Keratinocyte (primary cell): ENCODE results near the gene CTCFL. TPM values are rescaled to one million over a fixed set of nuclear protein-coding genes. Genes with fewer than 3 reads are reported as not detected.

Experiments used
- DNase-seq: peaks from one replicate; pipeline ENCODE4 v3.0.0-alpha.2; 2011; ENCODE audit warnings: low read depth, missing footprints, low spot score
- FAIRE-seq: peaks from 2 replicates; lab custom pipeline; 2011; peaks lifted over from hg19 to GRCh38; lab: Jason Lieb, UNC
- H2AFZ ChIP-seq: 2 replicates; pipeline ENCODE4 v1.6.0; 2012; ENCODE audit warnings: low read length, control low read depth, inconsistent platforms; ENCODE audit not compliant: control insufficient read depth
- H3K27ac ChIP-seq: 2 replicates; pipeline ENCODE4 v1.5.1; 2011; ENCODE audit warnings: low read length; ENCODE audit not compliant: control insufficient read depth, insufficient read depth
- H3K27me3 ChIP-seq: 3 replicates; pipeline ENCODE4 v1.6.0; 2011; ENCODE audit warnings: low read length; ENCODE audit not compliant: control insufficient read depth, insufficient read depth; ENCODE audit errors: extremely low read depth
- H3K36me3 ChIP-seq, 2 experiments: 2 replicates in 1 of 2; 3 replicates in 1 of 2; pipeline ENCODE4 v1.5.1; 2011; ENCODE audit warnings: low read length in 2 of 2, mild to moderate bottlenecking in 1 of 2; ENCODE audit not compliant: control insufficient read depth in 2 of 2, insufficient read depth in 2 of 2; ENCODE audit errors: extremely low read depth in 1 of 2
- H3K4me1 ChIP-seq: 3 replicates; pipeline ENCODE4 v1.5.1; 2011; ENCODE audit warnings: low read length; ENCODE audit not compliant: control insufficient read depth, insufficient read depth; ENCODE audit errors: extremely low read depth
- H3K4me2 ChIP-seq: 3 replicates; pipeline ENCODE4 v1.6.0; 2011; ENCODE audit warnings: low read depth, low read length; ENCODE audit not compliant: control insufficient read depth, insufficient read depth; ENCODE audit errors: extremely low read depth
- H3K4me3 ChIP-seq, 3 experiments: fragments of 200-600 bp in 1 of 3; sonication (generic) in 1 of 3; 2 replicates in 2 of 3; 3 replicates in 1 of 3; pipeline ENCODE4 v1.5.1; 2011 to 2016; ENCODE audit warnings: low read length in 3 of 3, mild to moderate bottlenecking in 3 of 3, control low read depth in 2 of 3, inconsistent platforms in 1 of 3, low read depth in 1 of 3, mixed read lengths in 1 of 3, mixed run types in 1 of 3, moderate library complexity in 1 of 3; ENCODE audit not compliant: control insufficient read depth in 2 of 3, insufficient read depth in 2 of 3; ENCODE audit errors: extremely low read depth in 1 of 3
- H3K79me2 ChIP-seq: 2 replicates; pipeline ENCODE4 v1.6.0; 2012; ENCODE audit warnings: low read length; ENCODE audit not compliant: control insufficient read depth, insufficient read depth
- H3K9ac ChIP-seq: 3 replicates; pipeline ENCODE4 v1.6.0; 2011; ENCODE audit warnings: low read length; ENCODE audit not compliant: control insufficient read depth, insufficient read depth; ENCODE audit errors: extremely low read depth
- H3K9me1 ChIP-seq: 3 replicates; pipeline ENCODE4 v1.6.0; 2011; ENCODE audit warnings: low read length; ENCODE audit not compliant: control insufficient read depth, insufficient read depth; ENCODE audit errors: extremely low read depth
- H3K9me3 ChIP-seq: 2 replicates; pipeline ENCODE4 v1.5.1; 2012; ENCODE audit warnings: low read depth, low read length; ENCODE audit not compliant: control insufficient read depth
- H4K20me1 ChIP-seq: 3 replicates; pipeline ENCODE4 v1.6.0; 2011; ENCODE audit warnings: low read length; ENCODE audit not compliant: control insufficient read depth, insufficient read depth; ENCODE audit errors: extremely low read depth
- CTCF ChIP-seq, 3 experiments: IDR thresholded peaks in 1 of 3; conservative IDR thresholded peaks in 1 of 3; optimal IDR thresholded peaks in 1 of 3; 2 replicates in 2 of 3; 3 replicates in 1 of 3; pipeline versions ENCODE3 to v1.5.1; 2011; ENCODE audit warnings: low read length in 3 of 3, mild to moderate bottlenecking in 3 of 3, moderate library complexity in 2 of 3, control low read depth in 1 of 3, inconsistent platforms in 1 of 3; ENCODE audit not compliant: insufficient read depth in 2 of 3; ENCODE audit errors: extremely low read depth in 1 of 3
- EZH2 ChIP-seq: IDR thresholded peaks from one replicate; pipeline ENCODE4 v1.6.1; 2012; ENCODE audit warnings: inconsistent platforms, mild to moderate bottlenecking, low read length, moderate library complexity
- dilution Hi-C: fragments of 300-500 bp; cut with MboI; formaldehyde crosslinking; loops from one replicate; pipeline ENCODE4 v1.7.0; 2020; ENCODE audit warnings: low sequenced_read_pairs; ENCODE audit not compliant: extremely low pct_ligation_motif_present
- polyA plus RNA-seq, 5 experiments: library from polyadenylated mRNA; depleted of rRNA in 3 of 5; stranded (reverse) in 3 of 5; stranded (forward) in 1 of 5; unstranded in 1 of 5; fragments of >200 nt; gene quantifications; 1 replicate in 1 of 5; 2 replicates in 3 of 5; 3 replicates in 1 of 5; pipeline versions ENCODE4 v1.2.1 to v1.2.3, GENCODE V29; 2011 to 2012; ENCODE audit warnings: missing spikeins in 2 of 5, low read depth in 1 of 5, low replicate concordance in 1 of 5

CTCFL gene
- polyA plus RNA-seq, 1 donor (not counting 4 experiments of a cell fraction or from before 2014, with no cell fraction given) = not detected

GRCh38 chr20:57544838-57545564 lies 20.1 kb upstream of the CTCFL start:
- Histone ChIP-seq H3K9ac (no peak overlapping the region), H3K4me2 (no peak overlapping the region), H3K4me1 (no peaks in the 10 kb centered on the region), H4K20me1 (no peaks in the 10 kb centered on the region), H3K9me1 (no peaks in the 10 kb centered on the region), H3K27ac (no peak overlapping the region), H3K9me3 (no peaks in the 10 kb centered on the region), H3K36me3 (no peaks in the 10 kb centered on the region), H3K27me3 (peaks cover 53% of the 10 kb centered on the region), H2AFZ (no peak overlapping the region), H3K79me2 (no peaks in the 10 kb centered on the region), H3K4me3 (no peak overlapping the region)
- DNase-seq = no peak
- dilution Hi-C loops = no loop called here
- FAIRE-seq = no peak
- TF ChIP-seq EZH2 = no peak
- no peak for TF ChIP-seq CTCF (optimal IDR thresholded peaks at IDR 0.05 in 1 of 3, IDR thresholded peaks at IDR 0.05 in 1 of 3, conservative IDR thresholded peaks at IDR 0.05 in 1 of 3; ENCODE audit: extremely low read depth in 1 of 3, insufficient read depth in 2 of 3, low read length in 3 of 3)

- no peaks in the 10 kb centered on the region for H3K9me3 ChIP-seq
- H3K36me3 ChIP-seq = no peaks in the 10 kb centered on the region
- H3K9ac ChIP-seq = no peak overlapping the region
- dilution Hi-C loops = no loop called here
- no peaks in the 10 kb centered on the region for H3K4me1 ChIP-seq
- H2AFZ ChIP-seq = no peak overlapping the region
- FAIRE-seq (no peak), DNase-seq (no peak)
- H3K9me1 ChIP-seq = no peaks in the 10 kb centered on the region
- no peak overlapping the region for H3K4me3 ChIP-seq
- H3K4me2 ChIP-seq = no peak overlapping the region
- H3K27me3 ChIP-seq = peaks cover 52% of the 10 kb centered on the region
- no peak for TF ChIP-seq CTCF (optimal IDR thresholded peaks at IDR 0.05 in 1 of 3, IDR thresholded peaks at IDR 0.05 in 1 of 3, conservative IDR thresholded peaks at IDR 0.05 in 1 of 3; ENCODE audit: extremely low read depth in 1 of 3, insufficient read depth in 2 of 3, low read length in 3 of 3)
- no peak for TF ChIP-seq EZH2
- no peaks in the 10 kb centered on the region for H3K79me2 ChIP-seq
- H3K27ac ChIP-seq = no peak overlapping the region
- no peaks in the 10 kb centered on the region for H4K20me1 ChIP-seq
These were observed 18.8 kb upstream of the CTCFL start for GRCh38 chr20:57543754-57544153.
